NB4 (cell line): ENCODE results near the gene MCM5.

ENCODE experiments used
- CTCF ChIP-seq: IDR thresholded peaks from one replicate; pipeline ENCODE4 v1.5.1; 2012; ENCODE audit warnings: low read depth, low read length
- MAX ChIP-seq: IDR thresholded peaks from 2 replicates; pipeline ENCODE4 v1.6.1; 2011; ENCODE audit warnings: low read depth, low read length
- MYC ChIP-seq: IDR thresholded peaks from 2 replicates; pipeline ENCODE4 v1.6.1; 2011; ENCODE audit warnings: low read depth, low read length
- POLR2A ChIP-seq: IDR thresholded peaks from 2 replicates; pipeline ENCODE4 v1.6.1; 2011; ENCODE audit warnings: mild to moderate bottlenecking; ENCODE audit not compliant: insufficient read length; ENCODE audit errors: extremely low read depth

GRCh38 chr22:35448523-35448922 is 48.6 kb downstream of the MCM5 start:
- TF ChIP-seq CTCF (no peak), MYC (no peak), POLR2A (no peak), MAX (no peak)
